Stomach (tissue), 9 donors: ENCODE results near the gene TSFM. TPM values are rescaled to one million over a fixed set of nuclear protein-coding genes. Genes with fewer than 3 reads are reported as not detected.

Experiments used
- DNase-seq, 2 donors: peaks; one replicate each; pipeline versions ENCODE4 v3.0.0 to v3.0.0-alpha.2; 2013 to 2019
- H3K27ac ChIP-seq, 5 donors: fragments of 200-600 bp in 4 of 5; sonication (generic) in 4 of 5; one replicate each; pipeline ENCODE4 v1.5.1; 2013 to 2019; ENCODE audit warnings: mild to moderate bottlenecking in 1 of 5, moderate library complexity in 1 of 5
- H3K27me3 ChIP-seq, 3 donors: fragments of 200-600 bp; sonication (generic); one replicate each; pipeline ENCODE4 v1.5.1; 2017 to 2019; ENCODE audit warnings: mixed run types in 1 of 3
- H3K36me3 ChIP-seq, 4 donors: fragments of 200-600 bp; sonication (generic); 1 replicate in 3 of 4; 2 replicates in 1 of 4; pipeline ENCODE4 v1.5.1; 2016 to 2019
- H3K4me1 ChIP-seq, 4 donors: fragments of 200-600 bp; sonication (generic); one replicate each; pipeline ENCODE4 v1.5.1; 2016 to 2019
- H3K4me3 ChIP-seq, 4 donors: fragments of 200-600 bp; sonication (generic) in 3 of 4; one replicate each; pipeline ENCODE4 v1.5.1; 2016 to 2019; ENCODE audit warnings: mild to moderate bottlenecking in 1 of 4
- H3K9me3 ChIP-seq, 4 donors: fragments of 200-600 bp; sonication (generic); one replicate each; pipeline ENCODE4 v1.5.1; 2016 to 2019
- CTCF ChIP-seq, 7 experiments: fragments of 450-650 bp in 4 of 7; fragments of 200-600 bp in 3 of 7; sonication (generic) in 3 of 7; IDR thresholded peaks; one replicate each; pipeline ENCODE4 v1.5.1; 2016 to 2019; ENCODE audit warnings: antibody characterized with exemption in 7 of 7, control low read depth in 2 of 7, mild to moderate bottlenecking in 1 of 7
- EP300 ChIP-seq: sonication (generic); formaldehyde crosslinking; IDR thresholded peaks from one replicate; pipeline ENCODE4 v1.6.1; 2017; ENCODE audit warnings: antibody characterized with exemption
- POLR2A ChIP-seq, 4 donors: fragments of 450-650 bp; IDR thresholded peaks; one replicate each; pipeline ENCODE4 v1.6.1; 2016; ENCODE audit warnings: antibody characterized with exemption in 4 of 4, control low read depth in 2 of 4, mild to moderate bottlenecking in 1 of 4, moderate library complexity in 1 of 4
- POLR2AphosphoS5 ChIP-seq, 3 donors: sonication (generic); formaldehyde crosslinking; IDR thresholded peaks; one replicate each; pipeline ENCODE4 v1.6.1; 2016; ENCODE audit warnings: antibody characterized with exemption in 3 of 3
- WGBS, 5 donors: extraction: QIAGEN DNeasy Blood & Tissue Kit in 3 of 5; methylation state at CpG; one replicate each; pipeline versions ENCODE4 v1.1.5 to v1.1.7; 2013 to 2018; 5-methylcytosine and 5-hydroxymethylcytosine counted together
- intact Hi-C: fragments of 100-400 bp; cut with DNase I; formaldehyde crosslinking; loops from one replicate; pipeline ENCODE4 v1.15.1; 2023; ENCODE audit warnings: low total_unique reads
- polyA plus RNA-seq, 3 donors: library from polyadenylated mRNA; stranded (reverse); fragments of 200-250 nt; gene quantifications; one replicate each; pipeline ENCODE4 v1.2.3, GENCODE V29; 2013
- total RNA-seq, 5 donors: library from RNA; depleted of rRNA; stranded (reverse); fragments of >200 nt; gene quantifications; one replicate each; pipeline versions ENCODE4 v1.1.0 to v1.2.3, GENCODE V29; 2014 to 2016
- donor health status: healthy with polysubstance abuse.
- donor health status: Bipolar disorder and iron deficiency.
- donor health status: healthy.

The TSFM gene
- total and polyA plus RNA-seq, 8 donors, result 2.3 to 39.3 (median 13.5) TPM

GRCh38 chr12:57821474-57822214, 39.1 kb downstream of the TSFM start:
- H3K9me3 ChIP-seq, result no peaks in the 10 kb centered on the region
- TF ChIP-seq CTCF (IDR thresholded peaks at IDR 0.05) (no peak), EP300 (no peak), POLR2A (IDR thresholded peaks at IDR 0.05) (no peak), POLR2AphosphoS5 (IDR thresholded peaks at IDR 0.05) (no peak)
- peaks cover 67 to 84% (median 78%) of the 10 kb centered on the region in 4 donors for H3K36me3 ChIP-seq
- H3K4me3 ChIP-seq, result no peak overlapping the region
- H3K27me3 ChIP-seq, result no peaks in the 10 kb centered on the region
- DNase-seq, result no peak
- 76 to 85% (median 84%) methylated on average over 10 of the region's 10 CpGs for WGBS, 5 donors
- intact Hi-C loops, result no loop called here
- H3K27ac ChIP-seq, result peak overlapping the region in 3 of 5 donors; percentile 36 to 38 (median 38)
- peaks cover 10 to 53% (median 33%) of the 10 kb centered on the region in 4 donors for H3K4me1 ChIP-seq

GRCh38 chr12:57822392-57823130, 40.0 kb downstream of the TSFM start:
- no peak for DNase-seq
- TF ChIP-seq EP300 (no peak), CTCF (IDR thresholded peaks at IDR 0.05) (no peak), POLR2AphosphoS5 (IDR thresholded peaks at IDR 0.05) (no peak), POLR2A (IDR thresholded peaks at IDR 0.05) (no peak)
- peaks cover 3 to 44% (median 27%) of the 10 kb centered on the region in 4 donors for H3K4me1 ChIP-seq
- H3K27me3 ChIP-seq, result no peaks in the 10 kb centered on the region
- peaks cover 76 to 93% (median 87%) of the 10 kb centered on the region in 4 donors for H3K36me3 ChIP-seq
- no peaks in the 10 kb centered on the region for H3K9me3 ChIP-seq
- intact Hi-C loops, result no loop called here
- peak overlapping the region in 3 of 5 donors; percentile 29 to 38 (median 36) for H3K27ac ChIP-seq
- WGBS, 5 donors, result 81 to 87% (median 86%) methylated on average over 10 of the region's 10 CpGs
- no peak overlapping the region for H3K4me3 ChIP-seq

- Histone ChIP-seq H3K27me3 (no peaks in the 10 kb centered on the region), H3K4me3 (no peak overlapping the region), H3K27ac (peak overlapping the region in 3 of 5 donors; percentile 29 to 38 (median 36)), H3K4me1 (peaks cover 0 to 46% (median 23%) of the 10 kb centered on the region in 4 donors), H3K36me3 (peaks cover 83 to 99% (median 94%) of the 10 kb centered on the region in 4 donors), H3K9me3 (no peaks in the 10 kb centered on the region)
- TF ChIP-seq POLR2A (IDR thresholded peaks at IDR 0.05) (no peak), CTCF (IDR thresholded peaks at IDR 0.05) (no peak), POLR2AphosphoS5 (IDR thresholded peaks at IDR 0.05) (no peak), EP300 (no peak)
- intact Hi-C loops, result no loop called here
- DNase-seq, result no peak
- 84 to 87% (median 85%) methylated on average over 16 to 17 of the region's 17 CpGs for WGBS, 5 donors
These were observed 40.7 kb downstream of the TSFM start for GRCh38 chr12:57823131-57823907.
